ENCODE measurements around the gene CCDC50. TPM values are rescaled to one million over a fixed set of nuclear protein-coding genes. Genes with fewer than 3 reads are reported as not detected.

Gene CCDC50
- total and polyA plus RNA-seq, 2 of the 8 experiments (the other 6 are each of a cell fraction or from before 2014, with no cell fraction given), result 7.3 to 19.2 TPM

DNA sequence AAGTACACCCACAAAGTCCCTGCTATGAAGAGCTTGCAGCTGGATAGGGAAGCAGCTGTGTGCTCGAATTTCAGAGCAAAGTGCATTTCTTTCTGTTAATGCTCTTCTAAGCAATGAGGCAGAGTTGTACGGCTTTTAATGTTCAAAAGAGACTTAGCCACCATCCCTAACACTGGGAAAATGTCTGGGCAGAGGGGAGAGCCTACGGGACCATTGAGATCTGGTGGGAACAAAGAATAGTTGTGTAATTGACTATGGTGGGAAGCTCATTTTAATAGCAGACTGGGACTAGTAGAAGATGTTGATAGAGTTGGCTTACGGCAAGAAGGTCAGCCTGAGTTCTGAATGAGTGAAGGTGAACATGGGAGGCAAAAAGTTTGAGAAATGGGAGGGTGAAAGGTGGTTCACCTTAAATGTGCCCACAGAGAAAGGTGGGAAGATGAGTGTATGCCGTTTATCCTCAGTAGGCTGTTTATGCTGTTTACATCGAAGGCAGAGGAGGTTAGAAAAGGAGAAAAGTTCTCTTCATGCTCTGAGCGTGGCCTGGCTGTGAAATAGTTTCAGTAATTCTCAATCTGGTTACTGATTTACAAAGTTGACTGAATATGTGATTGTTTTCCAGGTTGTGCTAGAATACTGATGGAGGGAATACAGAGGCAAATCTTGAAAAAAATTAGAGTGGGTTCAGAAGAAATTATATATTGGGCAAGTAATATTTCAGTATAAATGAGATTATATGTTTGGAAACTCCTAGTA is 24.0 kb downstream of the CCDC50 start:
- ChIA-PET POLR2A (ENCODE audit: partially characterized antibody) (no interaction called here), CTCF (ENCODE audit: partially characterized antibody) (no interaction called here)
- DNase-seq (ENCODE audit: low read depth in 1 of 2, low spot score in 2 of 2) (no peak), FAIRE-seq (no peak)
- no CpG with 5 or more reads among the region's 7 CpGs for WGBS, 2 experiments (ENCODE audit: extremely low coverage in 1 of 2, insufficient coverage in 1 of 2, insufficient read length in 1 of 2, insufficient replicate concordance in 2 of 2, low coverage in 1 of 2, low lambda C conversion rate in 2 of 2, missing lambda C conversion rate in 1 of 2)
- Histone ChIP-seq H2BK20ac (ENCODE audit: low read length) (no peak overlapping the region), H3K56ac (replicated peaks; ENCODE audit: insufficient read length, low read depth, low read length) (no peak overlapping the region), H4K5ac (ENCODE audit: insufficient read length, low read depth, low read length) (no peak overlapping the region), H3K9me3 (ENCODE audit: insufficient read depth in 2 of 2, low read depth in 1 of 2, low read length in 1 of 2) (no peaks in the 10 kb centered on the region), H3K27me3 (replicated peaks in 1 of 4; ENCODE audit: control insufficient read depth in 3 of 4, extremely low read depth in 1 of 4, insufficient read depth in 3 of 4, low read length in 3 of 4) (no peaks in the 10 kb centered on the region), H3K36me3 (ENCODE audit: control insufficient read depth in 2 of 4, insufficient read depth in 4 of 4, low read length in 3 of 4) (no peaks in the 10 kb centered on the region), H3K18ac (ENCODE audit: extremely low read depth, low read length) (no peak overlapping the region), H3K4me2 (ENCODE audit: insufficient read depth in 1 of 2, low read depth in 2 of 2, low read length in 2 of 2) (no peak overlapping the region), H3K23ac (ENCODE audit: insufficient read length) (no peak overlapping the region), H2BK15ac (ENCODE audit: low read length) (no peak overlapping the region), H4K20me1 (replicated peaks in 1 of 2; ENCODE audit: control insufficient read depth in 1 of 2, insufficient read depth in 2 of 2, low read length in 2 of 2) (no peaks in the 10 kb centered on the region), H3K9ac (replicated peaks in 1 of 4; ENCODE audit: extremely low read depth in 1 of 4, low read depth in 3 of 4, low read length in 3 of 4) (no peak overlapping the region), H2AFZ (ENCODE audit: low read length) (no peak overlapping the region), H3K4ac (replicated peaks; ENCODE audit: insufficient read length, low read depth, low read length) (no peak overlapping the region), H2BK12ac (ENCODE audit: low read depth, low read length) (no peak overlapping the region), H3K79me2 (ENCODE audit: control insufficient read depth in 1 of 2, insufficient read depth in 2 of 2, low read length in 2 of 2) (peaks cover 0 to 2% of the 10 kb centered on the region in 2 experiments; a peak in 1 of 4 replicates), H4K8ac (ENCODE audit: extremely low read depth, insufficient read depth, low read length) (no peak overlapping the region), H3K27ac (ENCODE audit: low read depth, low read length) (no peak overlapping the region), H3K79me1 (ENCODE audit: low read depth, low read length) (no peaks in the 10 kb centered on the region), H2BK120ac (replicated peaks; ENCODE audit: low read depth, low read length) (no peak overlapping the region), H2AK5ac (ENCODE audit: low read depth, low read length) (no peak overlapping the region), H4K91ac (replicated peaks; ENCODE audit: insufficient read length, low read length) (no peak overlapping the region), H3K4me3 (ENCODE audit: extremely low read depth in 1 of 4, insufficient read depth in 2 of 4, low read depth in 3 of 4, low read length in 4 of 4) (no peak overlapping the region), H3K4me1 (replicated peaks in 1 of 4; ENCODE audit: control insufficient read depth in 3 of 4, insufficient read depth in 4 of 4, low read length in 3 of 4) (peaks cover 0 to 3% (median 1%) of the 10 kb centered on the region in 4 experiments; a peak in 2 of 7 replicates), H3K14ac (ENCODE audit: insufficient read length) (no peak overlapping the region), H3K23me2 (ENCODE audit: low read depth, low read length) (no peaks in the 10 kb centered on the region), H2BK5ac (ENCODE audit: low read depth, low read length) (no peak overlapping the region)
- TF ChIP-seq CREB1 (IDR thresholded peaks at IDR 0.05) (no peak), YY1 (IDR thresholded peaks at IDR 0.05; ENCODE audit: low read depth, low read length) (no peak), EGR1 (IDR thresholded peaks at IDR 0.05; ENCODE audit: borderline replicate concordance, low read depth, low read length) (no peak), CBX5 (IDR thresholded peaks at IDR 0.05; ENCODE audit: low read depth, low read length) (no peak), KDM1A (IDR thresholded peaks at IDR 0.05; ENCODE audit: borderline replicate concordance, low read length) (no peak), TEAD4 (IDR thresholded peaks at IDR 0.05; ENCODE audit: low read depth, low read length) (no peak)

Data from H1 (cell line).